ENCODE data around the gene CDH15. TPM values are rescaled to one million over a fixed set of nuclear protein-coding genes. Genes with fewer than 3 reads are reported as not detected.

CDH15 gene
- total and polyA plus RNA-seq, 9 of the 15 experiments (the other 6 are each of a cell fraction or from before 2014, with no cell fraction given) = 0.07 to 0.18 TPM; not detected in 7

DNA sequence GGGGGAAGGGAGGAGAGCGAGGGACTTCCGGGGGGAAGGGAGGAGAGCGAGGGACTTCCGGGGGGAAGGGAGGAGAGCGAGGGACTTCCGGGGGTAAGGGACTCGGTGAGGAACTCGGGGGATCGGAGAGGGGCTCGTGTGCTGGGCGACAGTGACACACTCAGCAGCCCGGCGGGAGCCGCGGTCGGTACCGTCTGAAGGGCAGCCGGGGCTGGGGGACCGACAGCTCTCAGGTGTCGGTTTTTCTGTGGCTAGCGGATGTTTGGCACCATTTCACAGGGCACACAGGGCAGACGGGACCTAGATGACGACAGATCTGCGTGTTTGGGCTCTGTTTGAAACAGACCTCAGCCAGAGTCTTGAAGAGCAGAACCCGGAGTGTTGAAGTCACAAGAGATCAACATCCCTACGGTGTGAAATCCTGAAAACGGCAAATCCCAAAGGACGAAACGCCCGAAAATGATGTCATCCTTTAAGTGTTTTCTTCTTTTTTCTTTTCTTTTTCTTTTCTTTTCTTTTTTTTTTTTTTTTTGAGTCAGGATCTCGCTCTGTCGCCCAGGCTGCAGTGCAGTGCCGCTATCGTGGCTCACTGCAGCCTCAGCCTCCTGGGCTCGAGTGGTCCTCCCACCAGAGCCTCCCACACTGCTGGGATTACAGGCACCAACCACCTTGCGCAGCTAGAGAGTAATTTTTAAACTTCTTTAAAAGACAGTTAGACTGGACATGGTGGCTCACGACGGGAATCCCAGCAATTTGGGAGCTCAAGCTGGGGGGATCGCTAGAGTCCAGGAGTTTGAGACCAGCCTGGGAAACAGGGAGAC, 69.8 kb downstream of the CDH15 start (continued):
- TF ChIP-seq, protein P1, sequence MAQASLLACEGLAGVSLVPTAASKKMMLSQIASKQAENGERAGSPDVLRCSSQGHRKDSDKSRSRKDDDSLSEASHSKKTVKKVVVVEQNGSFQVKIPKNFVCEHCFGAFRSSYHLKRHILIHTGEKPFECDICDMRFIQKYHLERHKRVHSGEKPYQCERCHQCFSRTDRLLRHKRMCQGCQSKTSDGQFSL (CRISPR knock-in tag; IDR thresholded peaks at IDR 0.05) = 0 out of 2 replicates have a peak, but pooled peaks have one; percentile 11
- TF ChIP-seq, protein P1 (tag; IDR thresholded peaks at IDR 0.05) = 0 out of 4 replicates have a peak, but pooled peaks of 1 of the 2 experiments have one; percentile 43
- peak; percentile 98 for TF ChIP-seq POLR2A (conservative IDR thresholded peaks at IDR 0.05)
- TF ChIP-seq ZNF785 (CRISPR knock-in tag; IDR thresholded peaks at IDR 0.05) = no peak
- TF ChIP-seq SMARCC2 (IDR thresholded peaks at IDR 0.05; ENCODE audit: low read depth) = peak; percentile 53; the same call in 1 of the 2 replicates
- peak; percentile 92 for TF ChIP-seq NCOA1 (IDR thresholded peaks at IDR 0.05; ENCODE audit: low read depth)
- TF ChIP-seq ZNF311 (CRISPR knock-in tag; IDR thresholded peaks at IDR 0.05) = no peak
- TF ChIP-seq PURB (CRISPR knock-in tag; IDR thresholded peaks at IDR 0.05; ENCODE audit: low read depth) = no peak
- TF ChIP-seq, protein P2, sequence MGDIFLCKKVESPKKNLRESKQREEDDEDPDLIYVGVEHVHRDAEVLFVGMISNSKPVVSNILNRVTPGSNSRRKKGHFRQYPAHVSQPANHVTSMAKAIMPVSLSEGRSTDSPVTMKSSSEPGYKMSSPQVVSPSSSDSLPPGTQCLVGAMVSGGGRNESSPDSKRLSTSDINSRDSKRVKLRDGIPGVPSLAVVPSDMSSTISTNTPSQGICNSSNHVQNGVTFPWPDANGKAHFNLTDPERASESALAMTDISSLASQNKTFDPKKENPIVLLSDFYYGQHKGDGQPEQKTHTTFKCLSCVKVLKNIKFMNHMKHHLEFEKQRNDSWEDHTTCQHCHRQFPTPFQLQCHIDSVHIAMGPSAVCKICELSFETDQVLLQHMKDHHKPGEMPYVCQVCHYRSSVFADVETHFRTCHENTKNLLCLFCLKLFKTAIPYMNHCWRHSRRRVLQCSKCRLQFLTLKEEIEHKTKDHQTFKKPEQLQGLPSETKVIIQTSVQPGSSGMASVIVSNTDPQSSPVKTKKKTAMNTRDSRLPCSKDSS (IDR thresholded peaks at IDR 0.05; ENCODE audit: low read depth, partially characterized antibody) = no peak
- no peak for TF ChIP-seq PRPF4 (IDR thresholded peaks at IDR 0.05; ENCODE audit: insufficient read depth, low read depth, low read length, poor library complexity, severe bottlenecking)
- TF ChIP-seq POLR2B (IDR thresholded peaks at IDR 0.05; ENCODE audit: low read depth, partially characterized antibody) = peak; percentile 97
- no peak for TF ChIP-seq ATF1 (CRISPR knock-in tag; IDR thresholded peaks at IDR 0.05)
- peak; percentile 80 for TF ChIP-seq ATF1 (tag; IDR thresholded peaks at IDR 0.05)
- peak; percentile 67; the same call in 1 of the 2 replicates for TF ChIP-seq NR2C2 (CRISPR knock-in tag; IDR thresholded peaks at IDR 0.05)
- TF ChIP-seq NR2C2 (tag; IDR thresholded peaks at IDR 0.05) = peak; percentile 96
- TF ChIP-seq ZFX (CRISPR knock-in tag; IDR thresholded peaks at IDR 0.05) = peak; percentile 26
- TF ChIP-seq CHD1 (IDR thresholded peaks at IDR 0.05; ENCODE audit: low read length) = peak; percentile 55
- TF ChIP-seq SIN3A (IDR thresholded peaks at IDR 0.05; ENCODE audit: borderline replicate concordance in 2 of 2, control insufficient read depth in 1 of 2, low read depth in 2 of 2, low read length in 2 of 2) = peak; percentile 47 to 73; a peak in 2 of 4 replicates
- peak in 1 of 2 experiments; percentile 3; a peak in 1 of 4 replicates for TF ChIP-seq RAD21 (CRISPR knock-in tag; conservative IDR thresholded peaks at IDR 0.05 in 1 of 2, IDR thresholded peaks at IDR 0.05 in 1 of 2)
- TF ChIP-seq PHB2 (IDR thresholded peaks at IDR 0.05; ENCODE audit: low read depth) = peak; percentile 47; the same call in 1 of the 2 replicates
- no peak for TF ChIP-seq BRD4 (IDR thresholded peaks at IDR 0.05)
- no peak for TF ChIP-seq ZNF586 (CRISPR knock-in tag; conservative IDR thresholded peaks at IDR 0.05)
- TF ChIP-seq TAF7 (tag; IDR thresholded peaks at IDR 0.05) = peak; percentile 58
- peak; percentile 41; the same call in 1 of the 2 replicates for TF ChIP-seq LEF1 (IDR thresholded peaks at IDR 0.05)
- TF ChIP-seq, protein P3, sequence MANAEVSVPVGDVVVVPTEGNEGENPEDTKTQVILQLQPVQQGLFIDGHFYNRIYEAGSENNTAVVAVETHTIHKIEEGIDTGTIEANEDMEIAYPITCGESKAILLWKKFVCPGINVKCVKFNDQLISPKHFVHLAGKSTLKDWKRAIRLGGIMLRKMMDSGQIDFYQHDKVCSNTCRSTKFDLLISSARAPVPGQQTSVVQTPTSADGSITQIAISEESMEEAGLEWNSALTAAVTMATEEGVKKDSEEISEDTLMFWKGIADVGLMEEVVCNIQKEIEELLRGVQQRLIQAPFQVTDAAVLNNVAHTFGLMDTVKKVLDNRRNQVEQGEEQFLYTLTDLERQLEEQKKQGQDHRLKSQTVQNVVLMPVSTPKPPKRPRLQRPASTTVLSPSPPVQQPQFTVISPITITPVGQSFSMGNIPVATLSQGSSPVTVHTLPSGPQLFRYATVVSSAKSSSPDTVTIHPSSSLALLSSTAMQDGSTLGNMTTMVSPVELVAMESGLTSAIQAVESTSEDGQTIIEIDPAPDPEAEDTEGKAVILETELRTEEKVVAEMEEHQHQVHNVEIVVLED (CRISPR knock-in tag; IDR thresholded peaks at IDR 0.05) = no peak

Data from K562 (cell line).